ENCODE results near the gene LGR4.

DNA sequence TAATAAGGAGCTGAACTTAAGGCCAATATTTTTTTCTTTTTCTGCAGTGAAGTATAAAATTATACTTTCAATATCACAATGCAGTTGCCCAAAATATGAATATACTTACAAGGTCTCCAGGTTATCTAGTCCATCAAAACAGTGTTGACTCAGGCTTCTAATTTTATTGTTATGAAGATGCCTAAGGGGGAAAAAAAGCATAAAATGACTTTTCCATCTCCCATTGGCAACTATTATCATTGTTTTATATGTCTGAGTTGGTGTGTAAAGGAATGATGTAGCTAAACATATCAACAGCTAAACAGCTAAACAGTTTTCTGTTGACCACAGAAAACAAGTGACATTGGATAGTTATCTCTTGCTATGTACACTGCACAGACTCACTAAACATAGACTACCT is 88.4 kb downstream of the LGR4 start:
- TF ChIP-seq, protein P1, sequence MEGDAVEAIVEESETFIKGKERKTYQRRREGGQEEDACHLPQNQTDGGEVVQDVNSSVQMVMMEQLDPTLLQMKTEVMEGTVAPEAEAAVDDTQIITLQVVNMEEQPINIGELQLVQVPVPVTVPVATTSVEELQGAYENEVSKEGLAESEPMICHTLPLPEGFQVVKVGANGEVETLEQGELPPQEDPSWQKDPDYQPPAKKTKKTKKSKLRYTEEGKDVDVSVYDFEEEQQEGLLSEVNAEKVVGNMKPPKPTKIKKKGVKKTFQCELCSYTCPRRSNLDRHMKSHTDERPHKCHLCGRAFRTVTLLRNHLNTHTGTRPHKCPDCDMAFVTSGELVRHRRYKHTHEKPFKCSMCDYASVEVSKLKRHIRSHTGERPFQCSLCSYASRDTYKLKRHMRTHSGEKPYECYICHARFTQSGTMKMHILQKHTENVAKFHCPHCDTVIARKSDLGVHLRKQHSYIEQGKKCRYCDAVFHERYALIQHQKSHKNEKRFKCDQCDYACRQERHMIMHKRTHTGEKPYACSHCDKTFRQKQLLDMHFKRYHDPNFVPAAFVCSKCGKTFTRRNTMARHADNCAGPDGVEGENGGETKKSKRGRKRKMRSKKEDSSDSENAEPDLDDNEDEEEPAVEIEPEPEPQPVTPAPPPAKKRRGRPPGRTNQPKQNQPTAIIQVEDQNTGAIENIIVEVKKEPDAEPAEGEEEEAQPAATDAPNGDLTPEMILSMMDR (conservative IDR thresholded peaks at IDR 0.05; ENCODE audit: low read length): no peak
- TF ChIP-seq EZH2phosphoT487 (IDR thresholded peaks at IDR 0.05; ENCODE audit: borderline replicate concordance, low read depth, low read length): no peak

Measured in OCI-LY7 (cell line).